PC-3 (cell line): Measurements from ENCODE around the gene PPL. TPM values are rescaled to one million over a fixed set of nuclear protein-coding genes. Genes with fewer than 3 reads are reported as not detected.

Experiments used
- ATAC-seq: fragments of 200-7000 bp; cut with Tn5 transposase; 2 replicates; pipeline ENCODE4 v1.9.1; 2020; ENCODE audit warnings: mild to moderate bottlenecking, moderate library complexity
- BruUV-seq: library from RNA; stranded (reverse); fragments of 400-500 nt; replicated peaks from 2 replicates; lab custom pipeline; 2021; lab: Mats Ljungman, UMichigan
- CTCF ChIA-PET: fragments of 300-600 bp; sonication (Branson Sonifier 250); formaldehyde crosslinking; loops from one replicate; lab custom pipeline; 2022; ENCODE audit warnings: antibody characterized with exemption; lab: Charles Lee
- POLR2A ChIA-PET: fragments of 300-600 bp; sonication (Branson Sonifier 250); formaldehyde crosslinking; loops from one replicate; lab custom pipeline; 2022; ENCODE audit warnings: antibody characterized with exemption; ENCODE audit not compliant: unreplicated experiment; lab: Charles Lee
- DNase-seq: peaks from one replicate; pipeline ENCODE4 v3.0.0-alpha.2; 2015
- H2AFZ ChIP-seq: fragments of 300-600 bp; sonication (generic); 2 replicates; pipeline ENCODE4 v1.6.0; 2016; ENCODE audit warnings: antibody characterized with exemption, low read length
- H3F3A ChIP-seq: fragments of 300-600 bp; sonication (generic); one replicate; pipeline ENCODE4 v1.6.0; 2017; ENCODE audit warnings: antibody characterized with exemption, low read length, control low read depth, mild to moderate bottlenecking; ENCODE audit not compliant: unreplicated experiment
- H3K27ac ChIP-seq: fragments of 300-600 bp; sonication (generic); 2 replicates; pipeline ENCODE4 v1.5.1; 2016; ENCODE audit warnings: mild to moderate bottlenecking, low read length
- H3K27me3 ChIP-seq: fragments of 300-600 bp; sonication (generic); 2 replicates; pipeline ENCODE4 v1.6.1; 2016; ENCODE audit warnings: low read length, mixed read lengths
- H3K36me3 ChIP-seq: fragments of 300-600 bp; sonication (generic); 2 replicates; pipeline ENCODE4 v1.6.1; 2016; ENCODE audit warnings: low read depth, mixed run types, low read length, mixed read lengths
- H3K4me1 ChIP-seq: fragments of 300-600 bp; sonication (generic); 2 replicates; pipeline ENCODE4 v1.5.1; 2016; ENCODE audit warnings: low read length; ENCODE audit not compliant: insufficient read depth
- H3K4me2 ChIP-seq: fragments of 300-600 bp; sonication (generic); 2 replicates; pipeline ENCODE4 v1.6.0; 2016; ENCODE audit warnings: low read length
- H3K4me3 ChIP-seq: fragments of 300-600 bp; sonication (generic); 2 replicates; pipeline ENCODE4 v1.5.1; 2016; ENCODE audit warnings: mild to moderate bottlenecking, low read length, mixed read lengths
- H3K79me2 ChIP-seq: fragments of 300-600 bp; sonication (generic); 2 replicates; pipeline ENCODE4 v1.6.1; 2017; ENCODE audit warnings: low read length, mixed read lengths
- H3K9ac ChIP-seq: fragments of 300-600 bp; sonication (generic); 2 replicates; pipeline ENCODE4 v1.6.0; 2016; ENCODE audit warnings: mild to moderate bottlenecking, low read length
- H3K9me2 ChIP-seq: fragments of 300-600 bp; sonication (generic); replicated peaks from 2 replicates; pipeline ENCODE4 v1.6.1; 2016; ENCODE audit warnings: mixed run types, low read length, mixed read lengths
- H3K9me3 ChIP-seq: fragments of 300-600 bp; sonication (generic); 2 replicates; pipeline ENCODE4 v1.6.1; 2016; ENCODE audit warnings: low read length, mixed read lengths
- H4K20me1 ChIP-seq: fragments of 300-600 bp; sonication (generic); 2 replicates; pipeline ENCODE4 v1.6.1; 2016; ENCODE audit warnings: low read length, mixed read lengths
- CTCF ChIP-seq: fragments of 300-600 bp; sonication (generic); conservative IDR thresholded peaks from 2 replicates; pipeline ENCODE4 v1.5.1; 2017; ENCODE audit warnings: antibody characterized with exemption, low read depth, mild to moderate bottlenecking, low read length
- EZH2 ChIP-seq: fragments of 300-600 bp; sonication (generic); IDR thresholded peaks from one replicate; pipeline ENCODE4 v1.6.1; 2017; ENCODE audit warnings: antibody characterized with exemption, mild to moderate bottlenecking, low read length; ENCODE audit not compliant: unreplicated experiment
- EZH2phosphoT487 ChIP-seq: fragments of 300-600 bp; sonication (generic); IDR thresholded peaks from 2 replicates; pipeline ENCODE4 v1.6.1; 2018; ENCODE audit warnings: mild to moderate bottlenecking, antibody characterized with exemption, low read length, borderline replicate concordance
- intact Hi-C: fragments of 100-400 bp; cut with micrococcal nuclease; formaldehyde crosslinking; loops from 2 replicates; pipeline ENCODE4 v1.9.0; 2023
- total RNA-seq: library from RNA; depleted of rRNA; stranded (reverse); fragments of >200 nt; gene quantifications from 2 replicates; pipeline ENCODE4 v1.2.3, GENCODE V29; 2014

Gene PPL
- total RNA-seq, 1 experiment from 2014 or later, result 18.8 TPM

DNA sequence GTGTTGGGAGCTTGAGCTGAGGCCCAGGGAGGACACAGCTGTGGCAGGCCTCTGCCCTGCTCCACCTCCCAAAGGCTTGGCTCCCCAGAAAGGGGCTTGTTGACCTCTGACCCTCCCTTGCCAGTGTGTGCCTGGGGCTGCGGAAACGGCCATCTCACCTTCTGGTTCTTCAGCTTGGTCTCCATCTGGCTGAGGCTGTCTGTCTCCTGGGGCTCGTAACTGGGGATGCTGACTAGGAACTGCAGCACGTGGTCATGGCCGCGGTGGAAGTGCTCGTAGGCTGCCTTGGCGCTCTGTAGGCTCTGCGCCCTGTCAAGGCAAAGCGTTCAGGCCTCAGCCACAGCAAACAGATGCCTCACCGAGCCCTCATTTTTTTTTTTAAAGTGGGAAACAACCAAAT, 46.9 kb downstream of the PPL start:
- no TSS peak for BruUV-seq
- Histone ChIP-seq H3K9ac (no peak overlapping the region), H3F3A (no peaks in the 10 kb centered on the region), H3K4me1 (no peaks in the 10 kb centered on the region), H3K9me2 (no peaks in the 10 kb centered on the region), H3K4me2 (no peak overlapping the region), H3K27ac (no peak overlapping the region), H3K79me2 (no peaks in the 10 kb centered on the region), H3K27me3 (no peaks in the 10 kb centered on the region), H4K20me1 (no peaks in the 10 kb centered on the region), H3K4me3 (no peak overlapping the region), H3K36me3 (peaks cover 8% of the 10 kb centered on the region; the same call in 1 of the 2 replicates), H3K9me3 (no peaks in the 10 kb centered on the region), H2AFZ (no peak overlapping the region)
- ATAC-seq (no peak), DNase-seq (no peak)
- intact Hi-C loops, result no loop called here
- CTCF ChIA-PET, result no interaction called here
- TF ChIP-seq CTCF (no peak), EZH2phosphoT487 (no peak), EZH2 (no peak)
- POLR2A ChIA-PET, result no interaction called here

GRCh38 chr16:4888428-4889135, 48.4 kb downstream of the PPL start:
- Histone ChIP-seq H3K36me3 (peaks cover 16% of the 10 kb centered on the region), H3K27ac (no peak overlapping the region), H3K4me3 (no peak overlapping the region), H3K79me2 (no peaks in the 10 kb centered on the region), H3K9ac (no peak overlapping the region), H3K4me2 (no peak overlapping the region), H2AFZ (no peak overlapping the region), H3F3A (no peaks in the 10 kb centered on the region), H3K4me1 (no peaks in the 10 kb centered on the region), H3K9me3 (no peaks in the 10 kb centered on the region), H3K9me2 (no peaks in the 10 kb centered on the region), H4K20me1 (no peaks in the 10 kb centered on the region), H3K27me3 (no peaks in the 10 kb centered on the region)
- BruUV-seq, result no TSS peak
- ChIA-PET CTCF (no interaction called here), POLR2A (no interaction called here)
- no peak for DNase-seq
- no peak for TF ChIP-seq CTCF
- no peak for TF ChIP-seq EZH2phosphoT487
- no peak for TF ChIP-seq EZH2
- no peak for ATAC-seq
- intact Hi-C loops, result no loop called here

DNA sequence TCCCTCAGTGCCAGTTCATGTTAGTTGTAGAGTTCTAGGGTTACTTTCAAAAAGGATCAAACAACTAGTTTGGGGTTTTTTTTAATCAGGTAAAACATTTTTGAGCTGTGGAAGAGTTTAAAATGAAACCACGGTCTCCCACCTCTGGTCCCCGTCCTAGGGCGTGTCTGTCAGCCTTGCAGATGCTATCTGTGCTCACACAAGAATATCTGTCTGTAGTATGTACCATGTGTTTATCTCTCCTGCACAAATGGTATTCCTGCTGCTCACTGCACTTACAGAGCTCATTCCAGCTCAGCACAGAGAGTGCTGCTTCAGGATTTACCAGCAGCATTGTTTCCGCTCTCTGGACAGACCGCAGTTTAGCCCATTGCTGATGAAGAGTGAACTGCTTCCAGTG, 50.8 kb downstream of the PPL start:
- DNase-seq (no peak), ATAC-seq (no peak)
- Histone ChIP-seq H2AFZ (no peak overlapping the region), H4K20me1 (no peaks in the 10 kb centered on the region), H3K27ac (no peak overlapping the region), H3K4me2 (no peak overlapping the region), H3K4me3 (no peak overlapping the region), H3F3A (no peaks in the 10 kb centered on the region), H3K9ac (no peak overlapping the region), H3K27me3 (no peaks in the 10 kb centered on the region), H3K4me1 (peaks cover 23% of the 10 kb centered on the region), H3K79me2 (no peaks in the 10 kb centered on the region), H3K36me3 (peaks cover 20% of the 10 kb centered on the region), H3K9me2 (no peaks in the 10 kb centered on the region), H3K9me3 (no peaks in the 10 kb centered on the region)
- POLR2A ChIA-PET, result no interaction called here
- BruUV-seq, result no TSS peak
- TF ChIP-seq EZH2 (no peak), CTCF (no peak), EZH2phosphoT487 (no peak)
- CTCF ChIA-PET, result no interaction called here
- intact Hi-C loops, result no loop called here
